Activated CD4-positive, alpha-beta memory T cell treated with anti-CD3 and anti-CD28 coated beads for 36 hours (primary cell): ENCODE measurements around the gene TMEM250. TPM values are rescaled to one million over a fixed set of nuclear protein-coding genes. Genes with fewer than 3 reads are reported as not detected.

Source experiments
- CTCF ChIA-PET: fragments of 350-600 bp; sonication (Branson Sonifier 250); formaldehyde crosslinking; loops from one replicate; lab custom pipeline; 2021; ENCODE audit warnings: antibody characterized with exemption, inconsistent platforms; lab: Charles Lee
- POLR2A ChIA-PET: fragments of 350-600 bp; sonication (Branson Sonifier 250); formaldehyde crosslinking; loops from one replicate; lab custom pipeline; 2021; ENCODE audit warnings: antibody characterized with exemption; lab: Charles Lee
- DNase-seq: peaks from one replicate; pipeline ENCODE4 v3.0.0-alpha.2; 2020
- H3K27ac Mint-ChIP-seq: one replicate; pipeline ENCODE4 v1.8.0; 2021; ENCODE audit warnings: mixed read lengths
- H3K27me3 Mint-ChIP-seq: one replicate; pipeline ENCODE4 v1.8.0; 2021; ENCODE audit warnings: mixed read lengths
- H3K36me3 Mint-ChIP-seq: one replicate; pipeline ENCODE4 v1.8.0; 2021; ENCODE audit warnings: mixed read lengths
- H3K4me1 Mint-ChIP-seq: one replicate; pipeline ENCODE4 v1.8.0; 2021; ENCODE audit warnings: low read depth, mixed read lengths
- H3K4me3 Mint-ChIP-seq: one replicate; pipeline ENCODE4 v1.8.0; 2021; ENCODE audit warnings: mild to moderate bottlenecking, mixed read lengths
- H3K9me3 Mint-ChIP-seq: one replicate; pipeline ENCODE4 v1.8.0; 2021; ENCODE audit warnings: mixed read lengths
- intact Hi-C: fragments of 100-400 bp; cut with micrococcal nuclease; formaldehyde crosslinking; loops from one replicate; pipeline ENCODE4 v1.15.1; 2023
- total RNA-seq, 2 experiments: library from RNA; stranded (reverse); gene quantifications; one replicate each; pipeline ENCODE4 v1.2.3, GENCODE V29; 2021

TMEM250 gene
- total RNA-seq, 2 experiments from 2014 or later: 28.0 to 28.4 TPM

GRCh38 chr9:136135326-136136126 lies 16.9 kb upstream of the TMEM250 start:
- Mint-ChIP-seq H3K36me3 (no peaks in the 10 kb centered on the region), H3K27ac (no peak overlapping the region), H3K27me3 (peaks cover 29% of the 10 kb centered on the region), H3K9me3 (no peaks in the 10 kb centered on the region), H3K4me3 (no peak overlapping the region), H3K4me1 (peaks cover 8% of the 10 kb centered on the region)
- ChIA-PET CTCF (no interaction called here), POLR2A (no interaction called here)
- DNase-seq: no peak
- intact Hi-C loops: no loop called here

- Mint-ChIP-seq H3K27ac (no peak overlapping the region), H3K4me1 (peaks cover 8% of the 10 kb centered on the region), H3K4me3 (no peak overlapping the region), H3K9me3 (no peaks in the 10 kb centered on the region), H3K36me3 (no peaks in the 10 kb centered on the region), H3K27me3 (peaks cover 33% of the 10 kb centered on the region)
- CTCF ChIA-PET: interaction anchor here (0.7 to 1.3 kb wide), 3 partner anchors 12 to 230 kb away, joined by 3 to 4 read pairs (median 3); partner anchors contain the start of gene DNLZ
- intact Hi-C loops: no loop called here
- POLR2A ChIA-PET: interaction anchor here (0.7 kb wide), 1 partner anchor 38 kb away, joined by 4 read pairs; no protein-coding TSS in a partner anchor
- no peak for DNase-seq
These were observed 15.3 kb upstream of the TMEM250 start for GRCh38 chr9:136133959-136134484.

- ChIA-PET CTCF (interaction anchor here (0.5 to 1.9 kb wide), 7 partner anchors 11 to 230 kb away, joined by 3 to 5 read pairs (median 3); partner anchors contain the start of gene DNLZ), POLR2A (no interaction called here)
- intact Hi-C loops: no loop called here
- H3K9me3 Mint-ChIP-seq: no peaks in the 10 kb centered on the region
- no peak overlapping the region for H3K27ac Mint-ChIP-seq
- peak; percentile 28 for DNase-seq
- H3K27me3 Mint-ChIP-seq: peaks cover 32% of the 10 kb centered on the region
- no peak overlapping the region for H3K4me3 Mint-ChIP-seq
- H3K36me3 Mint-ChIP-seq: no peaks in the 10 kb centered on the region
- H3K4me1 Mint-ChIP-seq: peaks cover 8% of the 10 kb centered on the region
These were observed 14.7 kb upstream of the TMEM250 start for GRCh38 chr9:136133191-136133958.

- H3K4me1 Mint-ChIP-seq: peaks cover 8% of the 10 kb centered on the region
- H3K36me3 Mint-ChIP-seq: no peaks in the 10 kb centered on the region
- DNase-seq: no peak
- POLR2A ChIA-PET: no interaction called here
- intact Hi-C loops: no loop called here
- no peak overlapping the region for H3K4me3 Mint-ChIP-seq
- no peak overlapping the region for H3K27ac Mint-ChIP-seq
- peaks cover 32% of the 10 kb centered on the region for H3K27me3 Mint-ChIP-seq
- CTCF ChIA-PET: interaction anchor here (0.5 to 1.9 kb wide), 5 partner anchors 20 to 231 kb away, joined by 3 to 5 read pairs (median 3); partner anchors contain the start of gene DNLZ
- H3K9me3 Mint-ChIP-seq: no peaks in the 10 kb centered on the region
These were observed 13.9 kb upstream of the TMEM250 start for GRCh38 chr9:136132512-136133050.

GRCh38 chr9:136131629-136132511 lies 13.2 kb upstream of the TMEM250 start:
- peaks cover 28% of the 10 kb centered on the region for H3K27me3 Mint-ChIP-seq
- POLR2A ChIA-PET: no interaction called here

GRCh38 chr9:136129176-136129575 lies 10.5 kb upstream of the TMEM250 start:
- no peaks in the 10 kb centered on the region for H3K36me3 Mint-ChIP-seq
- no peak overlapping the region for H3K27ac Mint-ChIP-seq
- POLR2A ChIA-PET: no interaction called here
- peaks cover 24% of the 10 kb centered on the region for H3K27me3 Mint-ChIP-seq
- intact Hi-C loops: no loop called here
- CTCF ChIA-PET: interaction anchor here (1.1 kb wide), 1 partner anchor 41 kb away, joined by 4 read pairs; no protein-coding TSS in a partner anchor
- no peaks in the 10 kb centered on the region for H3K9me3 Mint-ChIP-seq
- peaks cover 6% of the 10 kb centered on the region for H3K4me1 Mint-ChIP-seq
- no peak overlapping the region for H3K4me3 Mint-ChIP-seq
- no peak for DNase-seq

More at GRCh38 chr9:136131629-136132511, 13.2 kb upstream of the TMEM250 start:
- H3K4me3 Mint-ChIP-seq: no peak overlapping the region
- H3K36me3 Mint-ChIP-seq: no peaks in the 10 kb centered on the region
- H3K9me3 Mint-ChIP-seq: no peaks in the 10 kb centered on the region
- no peak for DNase-seq
- CTCF ChIA-PET: interaction anchor here (1.9 kb wide), 1 partner anchor 151 kb away, joined by 5 read pairs; no protein-coding TSS in a partner anchor
- intact Hi-C loops: no loop called here
- peaks cover 8% of the 10 kb centered on the region for H3K4me1 Mint-ChIP-seq
- H3K27ac Mint-ChIP-seq: no peak overlapping the region

- H3K27me3 Mint-ChIP-seq: peaks cover 16% of the 10 kb centered on the region
- no peak overlapping the region for H3K4me3 Mint-ChIP-seq
- H3K9me3 Mint-ChIP-seq: no peaks in the 10 kb centered on the region
- H3K36me3 Mint-ChIP-seq: no peaks in the 10 kb centered on the region
- peaks cover under 1% of the 10 kb centered on the region for H3K4me1 Mint-ChIP-seq
- no peak overlapping the region for H3K27ac Mint-ChIP-seq
- no peak for DNase-seq
- intact Hi-C loops: no loop called here
- POLR2A ChIA-PET: no interaction called here
- CTCF ChIA-PET: interaction anchor here (1.1 kb wide), 1 partner anchor 42 kb away, joined by 4 read pairs; no protein-coding TSS in a partner anchor
These were observed 9.8 kb upstream of the TMEM250 start for GRCh38 chr9:136128436-136128835.

- DNase-seq: no peak
- H3K4me1 Mint-ChIP-seq: no peaks in the 10 kb centered on the region
- POLR2A ChIA-PET: no interaction called here
- H3K27me3 Mint-ChIP-seq: peaks cover 14% of the 10 kb centered on the region
- no peak overlapping the region for H3K4me3 Mint-ChIP-seq
- H3K36me3 Mint-ChIP-seq: no peaks in the 10 kb centered on the region
- no peaks in the 10 kb centered on the region for H3K9me3 Mint-ChIP-seq
- intact Hi-C loops: no loop called here
- no peak overlapping the region for H3K27ac Mint-ChIP-seq
- CTCF ChIA-PET: no interaction called here
These were observed 8.6 kb upstream of the TMEM250 start for GRCh38 chr9:136127313-136127712.

- no peak overlapping the region for H3K4me3 Mint-ChIP-seq
- H3K27me3 Mint-ChIP-seq: peaks cover 7% of the 10 kb centered on the region
- intact Hi-C loops: no loop called here
- no peak for DNase-seq
- POLR2A ChIA-PET: no interaction called here
- H3K4me1 Mint-ChIP-seq: peaks cover 3% of the 10 kb centered on the region
- CTCF ChIA-PET: interaction anchor here (1.5 to 5.8 kb wide), 2 partner anchors 35 to 261 kb away, joined by 4 to 58 read pairs; no protein-coding TSS in a partner anchor
- H3K36me3 Mint-ChIP-seq: no peaks in the 10 kb centered on the region
- H3K9me3 Mint-ChIP-seq: no peaks in the 10 kb centered on the region
- H3K27ac Mint-ChIP-seq: no peak overlapping the region
These were observed 6.5 kb upstream of the TMEM250 start for GRCh38 chr9:136124976-136125692.

GRCh38 chr9:136122425-136123383 lies 4.0 kb upstream of the TMEM250 start:
- no peaks in the 10 kb centered on the region for H3K9me3 Mint-ChIP-seq
- ChIA-PET CTCF (interaction anchor here (0.6 to 5.8 kb wide), 30 partner anchors 11 to 519 kb away, joined by 3 to 122 read pairs (median 4); no protein-coding TSS in a partner anchor), POLR2A (no interaction called here)
- no peaks in the 10 kb centered on the region for H3K36me3 Mint-ChIP-seq
- H3K27me3 Mint-ChIP-seq: peaks cover 2% of the 10 kb centered on the region
- H3K27ac Mint-ChIP-seq: no peak overlapping the region
- no peak overlapping the region for H3K4me3 Mint-ChIP-seq
- peak; percentile 83 for DNase-seq
- intact Hi-C loops: loop anchor here (1.0 kb wide), 2 partner anchors 33 to 155 kb away; no protein-coding TSS in a partner anchor
- H3K4me1 Mint-ChIP-seq: peaks cover 6% of the 10 kb centered on the region
